Parathyroid adenoma (tissue), 2 donors: Measurements from ENCODE around the gene FHOD3.

Source experiments
- H2AFZ ChIP-seq: fragments of 300-600 bp; sonication (generic); one replicate; pipeline ENCODE4 v1.7.0; 2017; ENCODE audit warnings: antibody characterized with exemption, mild to moderate bottlenecking
- H3K27ac ChIP-seq: fragments of 300-600 bp; sonication (generic); one replicate; pipeline ENCODE4 v1.7.0; 2017
- H3K27me3 ChIP-seq: fragments of 300-600 bp; sonication (generic); one replicate; pipeline ENCODE4 v1.7.0; 2017; ENCODE audit warnings: low read length; ENCODE audit not compliant: control insufficient read depth, insufficient read depth
- H3K36me3 ChIP-seq: fragments of 300-600 bp; sonication (generic); one replicate; pipeline ENCODE4 v1.7.0; 2017; ENCODE audit warnings: low read length; ENCODE audit not compliant: control insufficient read depth, insufficient read depth
- H3K4me1 ChIP-seq: fragments of 300-600 bp; sonication (generic); one replicate; pipeline ENCODE4 v1.7.0; 2017; ENCODE audit warnings: control low read depth
- H3K4me2 ChIP-seq: fragments of 300-600 bp; sonication (generic); one replicate; pipeline ENCODE4 v1.7.0; 2017; ENCODE audit warnings: low read length
- H3K4me3 ChIP-seq: fragments of 300-600 bp; sonication (generic); one replicate; pipeline ENCODE4 v1.7.0; 2017; ENCODE audit warnings: low read depth, low read length
- H3K79me2 ChIP-seq: fragments of 300-600 bp; sonication (generic); one replicate; pipeline ENCODE4 v1.7.0; 2017; ENCODE audit warnings: control low read depth
- H3K9ac ChIP-seq: fragments of 300-600 bp; sonication (generic); one replicate; pipeline ENCODE4 v1.7.0; 2017; ENCODE audit warnings: mild to moderate bottlenecking
- H3K9me3 ChIP-seq: fragments of 300-600 bp; sonication (generic); one replicate; pipeline ENCODE4 v1.7.0; 2017; ENCODE audit warnings: low read length; ENCODE audit not compliant: control insufficient read depth
- TF ChIP-seq, protein P1 (sequence below): fragments of 300-600 bp; sonication (generic); IDR thresholded peaks from one replicate; pipeline ENCODE4 v1.7.0; 2017; ENCODE audit warnings: antibody characterized with exemption, mild to moderate bottlenecking
- donor health status: primary hyperparathyroidism.

FHOD3 gene

GRCh38 chr18:36622610-36623009, 325.1 kb downstream of the FHOD3 start:
- Histone ChIP-seq H3K27ac (no peak overlapping the region), H3K79me2 (no peaks in the 10 kb centered on the region), H3K9me3 (no peaks in the 10 kb centered on the region), H3K36me3 (no peaks in the 10 kb centered on the region), H2AFZ (no peak overlapping the region), H3K4me1 (no peaks in the 10 kb centered on the region), H3K4me3 (no peak overlapping the region), H3K27me3 (no peaks in the 10 kb centered on the region), H3K9ac (no peak overlapping the region), H3K4me2 (no peak overlapping the region)
- TF ChIP-seq, protein P1, sequence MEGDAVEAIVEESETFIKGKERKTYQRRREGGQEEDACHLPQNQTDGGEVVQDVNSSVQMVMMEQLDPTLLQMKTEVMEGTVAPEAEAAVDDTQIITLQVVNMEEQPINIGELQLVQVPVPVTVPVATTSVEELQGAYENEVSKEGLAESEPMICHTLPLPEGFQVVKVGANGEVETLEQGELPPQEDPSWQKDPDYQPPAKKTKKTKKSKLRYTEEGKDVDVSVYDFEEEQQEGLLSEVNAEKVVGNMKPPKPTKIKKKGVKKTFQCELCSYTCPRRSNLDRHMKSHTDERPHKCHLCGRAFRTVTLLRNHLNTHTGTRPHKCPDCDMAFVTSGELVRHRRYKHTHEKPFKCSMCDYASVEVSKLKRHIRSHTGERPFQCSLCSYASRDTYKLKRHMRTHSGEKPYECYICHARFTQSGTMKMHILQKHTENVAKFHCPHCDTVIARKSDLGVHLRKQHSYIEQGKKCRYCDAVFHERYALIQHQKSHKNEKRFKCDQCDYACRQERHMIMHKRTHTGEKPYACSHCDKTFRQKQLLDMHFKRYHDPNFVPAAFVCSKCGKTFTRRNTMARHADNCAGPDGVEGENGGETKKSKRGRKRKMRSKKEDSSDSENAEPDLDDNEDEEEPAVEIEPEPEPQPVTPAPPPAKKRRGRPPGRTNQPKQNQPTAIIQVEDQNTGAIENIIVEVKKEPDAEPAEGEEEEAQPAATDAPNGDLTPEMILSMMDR: no peak

DNA sequence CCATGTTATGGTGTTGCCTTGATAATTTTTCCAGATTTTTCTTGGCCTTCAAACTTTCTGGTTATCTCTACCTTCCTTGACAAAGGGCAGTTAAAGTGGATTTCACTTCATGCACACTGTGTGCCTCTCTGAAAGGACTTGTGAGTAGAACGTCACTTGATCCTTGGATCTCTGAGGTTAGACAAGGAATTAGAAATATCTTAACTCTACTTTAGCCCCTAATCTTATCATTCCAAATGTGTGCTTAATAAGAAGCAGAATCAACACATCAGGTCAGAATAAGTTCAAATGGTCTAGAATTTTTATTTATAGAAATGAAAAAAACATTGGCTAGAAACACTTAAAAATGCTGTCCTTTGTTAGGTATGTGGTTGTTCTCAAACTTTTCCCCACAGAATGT, 325.6 kb downstream of the FHOD3 start:
- Histone ChIP-seq H3K4me1 (no peaks in the 10 kb centered on the region), H3K36me3 (no peaks in the 10 kb centered on the region), H3K79me2 (no peaks in the 10 kb centered on the region), H3K4me3 (no peak overlapping the region), H3K4me2 (no peak overlapping the region), H3K27ac (no peak overlapping the region), H3K9ac (no peak overlapping the region), H2AFZ (no peak overlapping the region), H3K27me3 (no peaks in the 10 kb centered on the region), H3K9me3 (no peaks in the 10 kb centered on the region)
- TF ChIP-seq, protein P1: no peak

GRCh38 chr18:36623681-36624190, 326.2 kb downstream of the FHOD3 start:
- no peaks in the 10 kb centered on the region for H3K36me3 ChIP-seq
- no peaks in the 10 kb centered on the region for H3K4me1 ChIP-seq
- H3K4me2 ChIP-seq: no peak overlapping the region
- no peaks in the 10 kb centered on the region for H3K79me2 ChIP-seq
- no peaks in the 10 kb centered on the region for H3K27me3 ChIP-seq
- H3K27ac ChIP-seq: no peak overlapping the region
- H3K4me3 ChIP-seq: no peak overlapping the region
- H3K9ac ChIP-seq: no peak overlapping the region
- TF ChIP-seq, protein P1: no peak
- no peaks in the 10 kb centered on the region for H3K9me3 ChIP-seq
- no peak overlapping the region for H2AFZ ChIP-seq

GRCh38 chr18:36624451-36625167, 327.1 kb downstream of the FHOD3 start:
- no peaks in the 10 kb centered on the region for H3K4me1 ChIP-seq
- TF ChIP-seq, protein P1: no peak
- H3K27ac ChIP-seq: no peak overlapping the region
- H3K4me2 ChIP-seq: no peak overlapping the region
- no peak overlapping the region for H3K9ac ChIP-seq
- no peaks in the 10 kb centered on the region for H3K27me3 ChIP-seq
- no peak overlapping the region for H3K4me3 ChIP-seq
- no peaks in the 10 kb centered on the region for H3K36me3 ChIP-seq
- no peaks in the 10 kb centered on the region for H3K79me2 ChIP-seq
- H2AFZ ChIP-seq: no peak overlapping the region
- H3K9me3 ChIP-seq: no peaks in the 10 kb centered on the region

DNA sequence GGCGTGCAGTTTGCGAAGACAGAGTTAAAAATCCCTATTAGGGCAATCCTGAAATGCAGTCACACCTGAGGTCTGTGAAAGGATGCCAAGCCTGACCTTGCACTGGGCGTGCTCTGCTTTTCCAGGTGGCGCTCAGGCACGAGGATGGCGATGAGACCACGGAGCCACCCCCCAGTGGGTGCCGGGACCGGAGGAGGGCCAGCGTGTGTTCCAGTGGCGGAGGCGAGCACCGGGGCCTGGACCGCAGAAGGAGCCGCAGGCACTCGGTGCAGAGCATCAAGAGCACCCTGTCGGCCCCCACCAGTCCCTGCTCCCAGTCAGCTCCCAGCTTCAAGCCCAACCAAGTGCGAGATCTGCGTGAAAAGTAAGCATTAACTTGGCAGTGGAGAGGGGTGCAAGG, 327.9 kb downstream of the FHOD3 start:
- no peak overlapping the region for H3K4me3 ChIP-seq
- no peaks in the 10 kb centered on the region for H3K4me1 ChIP-seq
- no peaks in the 10 kb centered on the region for H3K36me3 ChIP-seq
- no peak overlapping the region for H3K4me2 ChIP-seq
- H3K27ac ChIP-seq: no peak overlapping the region
- TF ChIP-seq, protein P1: no peak
- no peak overlapping the region for H3K9ac ChIP-seq
- no peaks in the 10 kb centered on the region for H3K9me3 ChIP-seq
- no peak overlapping the region for H2AFZ ChIP-seq
- no peaks in the 10 kb centered on the region for H3K79me2 ChIP-seq
- no peaks in the 10 kb centered on the region for H3K27me3 ChIP-seq
